ENCODE results near the gene ACOXL. TPM values are rescaled to one million over a fixed set of nuclear protein-coding genes. Genes with fewer than 3 reads are reported as not detected.
"Not testable (repeated sequence)": the region's sequence is repeated elsewhere in the genome, so short reads cannot be mapped to it uniquely, and the experiment has no call there.

The ACOXL gene
- total and polyA plus RNA-seq, 2 donors (not counting 3 experiments of a cell fraction or from before 2014, with no cell fraction given): not detected

DNA sequence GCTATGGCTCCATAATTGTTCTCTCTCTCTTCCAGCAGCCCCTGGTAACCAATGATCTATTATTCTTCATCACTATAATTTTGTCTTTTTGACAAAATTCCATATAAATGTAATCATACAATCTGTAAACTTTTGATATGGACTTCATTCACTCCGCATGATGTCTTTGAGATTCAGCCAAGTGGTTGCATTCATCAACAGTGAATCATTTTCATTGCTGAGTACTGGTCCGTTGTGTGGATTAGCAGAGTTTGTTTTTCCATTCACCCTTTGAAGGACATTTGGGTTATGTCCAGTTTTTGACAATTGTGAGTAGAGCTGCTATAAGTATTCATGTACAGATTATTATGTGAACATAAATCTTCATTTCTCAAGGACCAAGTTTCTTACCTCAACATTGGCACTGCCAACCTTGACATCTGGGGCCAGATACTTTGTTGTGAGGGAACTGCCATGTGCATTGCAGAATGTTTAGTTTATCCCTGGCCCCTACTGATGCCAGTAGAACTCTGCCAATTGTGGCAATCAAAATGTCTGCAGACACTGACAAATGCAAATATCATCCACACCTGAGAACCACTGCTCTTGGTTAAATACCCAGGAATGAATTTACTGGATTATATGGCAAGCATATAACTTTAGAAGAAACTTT is 340.0 kb downstream of the ACOXL start:
- no peaks in the 10 kb centered on the region for H3K27me3 ChIP-seq (ENCODE audit: control insufficient read depth in 2 of 2, insufficient read depth in 2 of 2, low read length in 2 of 2)
- no peaks in the 10 kb centered on the region for H3K79me2 ChIP-seq (ENCODE audit: control insufficient read depth, insufficient read depth, low read length)
- TF ChIP-seq, protein P1, sequence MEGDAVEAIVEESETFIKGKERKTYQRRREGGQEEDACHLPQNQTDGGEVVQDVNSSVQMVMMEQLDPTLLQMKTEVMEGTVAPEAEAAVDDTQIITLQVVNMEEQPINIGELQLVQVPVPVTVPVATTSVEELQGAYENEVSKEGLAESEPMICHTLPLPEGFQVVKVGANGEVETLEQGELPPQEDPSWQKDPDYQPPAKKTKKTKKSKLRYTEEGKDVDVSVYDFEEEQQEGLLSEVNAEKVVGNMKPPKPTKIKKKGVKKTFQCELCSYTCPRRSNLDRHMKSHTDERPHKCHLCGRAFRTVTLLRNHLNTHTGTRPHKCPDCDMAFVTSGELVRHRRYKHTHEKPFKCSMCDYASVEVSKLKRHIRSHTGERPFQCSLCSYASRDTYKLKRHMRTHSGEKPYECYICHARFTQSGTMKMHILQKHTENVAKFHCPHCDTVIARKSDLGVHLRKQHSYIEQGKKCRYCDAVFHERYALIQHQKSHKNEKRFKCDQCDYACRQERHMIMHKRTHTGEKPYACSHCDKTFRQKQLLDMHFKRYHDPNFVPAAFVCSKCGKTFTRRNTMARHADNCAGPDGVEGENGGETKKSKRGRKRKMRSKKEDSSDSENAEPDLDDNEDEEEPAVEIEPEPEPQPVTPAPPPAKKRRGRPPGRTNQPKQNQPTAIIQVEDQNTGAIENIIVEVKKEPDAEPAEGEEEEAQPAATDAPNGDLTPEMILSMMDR (IDR thresholded peaks at IDR 0.05; ENCODE audit: extremely low read depth in 1 of 2, insufficient read depth in 1 of 2, low read depth in 1 of 2, low read length in 2 of 2): no peak
- TF ChIP-seq POLR2AphosphoS5 (IDR thresholded peaks at IDR 0.05; ENCODE audit: insufficient read depth, low read depth, low read length) (peak; percentile 33), MYC (IDR thresholded peaks at IDR 0.05; ENCODE audit: low read depth, low read length) (no peak), JUN (IDR thresholded peaks at IDR 0.05; ENCODE audit: borderline replicate concordance, insufficient read depth, insufficient read length, low read depth) (peak; percentile 91), POLR2A (IDR thresholded peaks at IDR 0.05; ENCODE audit: low read depth, low read length) (peak; percentile 37), EZH2 (IDR thresholded peaks at IDR 0.05; ENCODE audit: borderline replicate concordance, low read depth, low read length, severe bottlenecking) (no peak), FOS (IDR thresholded peaks at IDR 0.05; ENCODE audit: borderline replicate concordance, insufficient read depth, low read length) (peak; percentile 70), GATA2 (IDR thresholded peaks at IDR 0.05; ENCODE audit: insufficient read depth, insufficient read length, low read depth, low read length) (peak; percentile 62)
- TF ChIP-seq, protein P2, sequence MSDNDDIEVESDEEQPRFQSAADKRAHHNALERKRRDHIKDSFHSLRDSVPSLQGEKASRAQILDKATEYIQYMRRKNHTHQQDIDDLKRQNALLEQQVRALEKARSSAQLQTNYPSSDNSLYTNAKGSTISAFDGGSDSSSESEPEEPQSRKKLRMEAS (IDR thresholded peaks at IDR 0.05; ENCODE audit: insufficient read depth, insufficient read length): no peak
- CTCF ChIA-PET: interaction anchor here (0.9 to 1.2 kb wide), 4 partner anchors 22 to 48 kb away, joined by 3 to 5 read pairs (median 4); partner anchors contain the start of gene BCL2L11
- BruUV-seq (replicated peaks): TSS peak; percentile 91
- intact Hi-C loops (cut with micrococcal nuclease) (loop anchor here (1.0 to 5.0 kb wide), 2 partner anchors 48 to 630 kb away; partner anchors contain the start of gene BCL2L11), dilution Hi-C loops (cut with MboI; ENCODE audit: extremely low pct_ligation_motif_present, low sequenced_read_pairs) (no loop called here)
- no peak for FAIRE-seq
- peak overlapping the region; percentile 95 for H3K27ac ChIP-seq (ENCODE audit: insufficient read depth, low read depth, low read length)
- POLR2A ChIA-PET: interaction anchor here (0.8 to 1.3 kb wide), 2 partner anchors 19 to 50 kb away, joined by 3 read pairs; no protein-coding TSS in a partner anchor
- no peaks in the 10 kb centered on the region for H3K9me3 ChIP-seq (replicated peaks; ENCODE audit: control insufficient read depth, insufficient read depth, low read length)
- no peaks in the 10 kb centered on the region for H3K9me1 ChIP-seq (replicated peaks; ENCODE audit: control insufficient read depth, extremely low read depth, insufficient read depth, low read length)
- peak overlapping the region in 1 of 3 experiments; percentile 15 for H3K4me3 ChIP-seq (replicated peaks in 1 of 3; ENCODE audit: insufficient read depth in 1 of 3, low read depth in 1 of 3, low read length in 3 of 3)
- H3K4me2 ChIP-seq (ENCODE audit: insufficient read depth, low read length): peak overlapping the region; percentile 72
- peak overlapping the region; percentile 71 for H3K9ac ChIP-seq (replicated peaks; ENCODE audit: extremely low read depth, insufficient read depth, low read length)
- H3K4me1 ChIP-seq (ENCODE audit: control insufficient read depth, extremely low read depth, insufficient read depth, low read length): peaks cover 22% of the 10 kb centered on the region
- H4K20me1 ChIP-seq (replicated peaks; ENCODE audit: control insufficient read depth, extremely low read depth, insufficient read depth, low read length): no peaks in the 10 kb centered on the region
- H3K36me3 ChIP-seq (ENCODE audit: control insufficient read depth in 2 of 2, extremely low read depth in 1 of 2, insufficient read depth in 2 of 2, low read length in 2 of 2): no peaks in the 10 kb centered on the region
- no peak overlapping the region for H2AFZ ChIP-seq (ENCODE audit: low read depth, low read length)
- DNase-seq (ENCODE audit: low read depth, low spot score): peak; percentile 98

DNA sequence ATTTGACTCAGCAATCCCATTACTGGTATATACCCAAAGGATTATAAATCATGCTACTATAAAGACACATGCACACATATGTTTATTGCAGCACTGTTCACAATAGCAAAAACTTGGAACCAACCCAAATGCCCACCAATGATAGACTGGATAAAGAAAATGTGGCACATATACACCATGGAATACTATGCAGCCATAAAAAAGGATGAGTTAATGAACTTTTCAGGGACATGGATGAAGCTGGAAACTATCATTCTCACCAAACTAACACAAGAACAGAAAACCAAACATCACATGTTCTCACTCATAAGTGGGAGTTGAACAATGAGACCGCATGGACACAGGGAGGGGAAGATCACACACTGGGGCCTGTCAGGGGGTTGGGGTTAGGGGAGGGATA is 350.3 kb downstream of the ACOXL start:
- H3K36me3 ChIP-seq (ENCODE audit: control insufficient read depth in 2 of 2, extremely low read depth in 1 of 2, insufficient read depth in 2 of 2, low read length in 2 of 2); H4K20me1 ChIP-seq (replicated peaks; ENCODE audit: control insufficient read depth, extremely low read depth, insufficient read depth, low read length); CTCF ChIA-PET; H3K4me3 ChIP-seq (replicated peaks in 1 of 3; ENCODE audit: insufficient read depth in 1 of 3, low read depth in 1 of 3, low read length in 3 of 3); H3K4me1 ChIP-seq (ENCODE audit: control insufficient read depth, extremely low read depth, insufficient read depth, low read length); DNase-seq (ENCODE audit: low read depth, low spot score); BruUV-seq (replicated peaks); intact Hi-C loops (cut with micrococcal nuclease); H3K27ac ChIP-seq (ENCODE audit: insufficient read depth, low read depth, low read length); FAIRE-seq; H2AFZ ChIP-seq (ENCODE audit: low read depth, low read length); H3K79me2 ChIP-seq (ENCODE audit: control insufficient read depth, insufficient read depth, low read length); H3K9me3 ChIP-seq (replicated peaks; ENCODE audit: control insufficient read depth, insufficient read depth, low read length); H3K9ac ChIP-seq (replicated peaks; ENCODE audit: extremely low read depth, insufficient read depth, low read length); H3K4me2 ChIP-seq (ENCODE audit: insufficient read depth, low read length); H3K9me1 ChIP-seq (replicated peaks; ENCODE audit: control insufficient read depth, extremely low read depth, insufficient read depth, low read length); dilution Hi-C loops (cut with MboI; ENCODE audit: extremely low pct_ligation_motif_present, low sequenced_read_pairs); POLR2A ChIA-PET: not testable (repeated sequence)
- peaks cover 16 to 24% of the 10 kb centered on the region in 2 experiments for H3K27me3 ChIP-seq (ENCODE audit: control insufficient read depth in 2 of 2, insufficient read depth in 2 of 2, low read length in 2 of 2)
